ENCODE data around the gene SNX9.

DNA sequence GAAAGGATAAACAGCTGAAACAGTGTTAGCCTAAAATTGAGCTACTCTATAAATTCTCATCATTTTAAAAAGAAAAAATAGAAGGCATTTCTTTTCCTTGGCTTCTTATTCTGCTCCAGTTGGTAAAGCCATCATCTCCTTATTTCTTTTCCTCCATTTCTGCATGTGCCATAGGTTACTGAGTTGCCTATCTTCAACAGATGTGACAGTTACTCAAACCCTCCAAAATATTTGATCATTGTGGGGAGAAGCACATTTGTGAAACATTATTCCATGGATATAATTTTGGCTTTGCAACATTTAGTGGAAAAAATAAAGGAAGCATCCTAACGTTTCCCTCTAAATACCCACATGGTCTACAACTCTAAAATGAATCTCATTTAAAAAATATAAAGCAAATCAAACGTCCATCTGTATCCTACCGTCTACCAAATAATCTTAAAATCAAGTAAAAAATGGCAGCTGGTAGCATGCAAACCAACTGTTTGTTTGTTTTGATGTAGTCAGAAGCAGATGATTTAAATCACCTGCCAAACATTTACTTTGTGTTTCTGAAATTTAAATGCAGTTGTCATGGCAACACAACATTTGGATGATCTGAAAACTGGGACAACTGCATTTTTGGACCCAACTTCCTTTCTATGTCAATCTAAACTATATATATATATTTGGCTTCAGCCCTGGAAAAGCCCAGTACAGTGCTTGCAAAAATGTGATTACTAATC lies 16.8 kb upstream of the SNX9 start:
- TF ChIP-seq, protein P1, sequence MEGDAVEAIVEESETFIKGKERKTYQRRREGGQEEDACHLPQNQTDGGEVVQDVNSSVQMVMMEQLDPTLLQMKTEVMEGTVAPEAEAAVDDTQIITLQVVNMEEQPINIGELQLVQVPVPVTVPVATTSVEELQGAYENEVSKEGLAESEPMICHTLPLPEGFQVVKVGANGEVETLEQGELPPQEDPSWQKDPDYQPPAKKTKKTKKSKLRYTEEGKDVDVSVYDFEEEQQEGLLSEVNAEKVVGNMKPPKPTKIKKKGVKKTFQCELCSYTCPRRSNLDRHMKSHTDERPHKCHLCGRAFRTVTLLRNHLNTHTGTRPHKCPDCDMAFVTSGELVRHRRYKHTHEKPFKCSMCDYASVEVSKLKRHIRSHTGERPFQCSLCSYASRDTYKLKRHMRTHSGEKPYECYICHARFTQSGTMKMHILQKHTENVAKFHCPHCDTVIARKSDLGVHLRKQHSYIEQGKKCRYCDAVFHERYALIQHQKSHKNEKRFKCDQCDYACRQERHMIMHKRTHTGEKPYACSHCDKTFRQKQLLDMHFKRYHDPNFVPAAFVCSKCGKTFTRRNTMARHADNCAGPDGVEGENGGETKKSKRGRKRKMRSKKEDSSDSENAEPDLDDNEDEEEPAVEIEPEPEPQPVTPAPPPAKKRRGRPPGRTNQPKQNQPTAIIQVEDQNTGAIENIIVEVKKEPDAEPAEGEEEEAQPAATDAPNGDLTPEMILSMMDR (conservative IDR thresholded peaks at IDR 0.05; ENCODE audit: low read depth, low read length), result no peak
- no peak for TF ChIP-seq EZH2 (IDR thresholded peaks at IDR 0.05; ENCODE audit: borderline replicate concordance, low read depth, low read length, poor library complexity, severe bottlenecking)
